ENCODE data around the gene EIF4E3. TPM values are rescaled to one million over a fixed set of nuclear protein-coding genes. Genes with fewer than 3 reads are reported as not detected.

The EIF4E3 gene
- total RNA-seq, 1 donor, result 21.1 TPM

Other genes starting within 250 kb of the EIF4E3 start
- 455 TPM for gene FOXP1, start 141.7 kb downstream of the EIF4E3 start, total RNA-seq
- gene GPR27, start 28.5 kb upstream of the EIF4E3 start, total RNA-seq, result 5.1 TPM
- gene PROK2, start 59.7 kb upstream of the EIF4E3 start, total RNA-seq, result 16.0 TPM

Data from mononuclear cell (primary cell).